K562 (cell line): ENCODE data around the gene CLEC2D. TPM values are rescaled to one million over a fixed set of nuclear protein-coding genes. Genes with fewer than 3 reads are reported as not detected.

Source experiments
- CC2D1A ChIP-seq: fragments of 450-650 bp; IDR thresholded peaks from 2 replicates; pipeline ENCODE4 v1.6.1; 2017; ENCODE audit warnings: mild to moderate bottlenecking
- CEBPG ChIP-seq, 3 experiments: fragments of 200-800 bp in 1 of 3; sonication (Bioruptor generic) in 1 of 3; sonication (generic) in 1 of 3; formaldehyde crosslinking in 1 of 3; IDR thresholded peaks in 2 of 3; conservative IDR thresholded peaks in 1 of 3; 2 replicates each; pipeline versions ENCODE4 v1.6.1 to v1.8.0; 2016 to 2022; ENCODE audit warnings: missing compliant biosample characterization in 2 of 3, missing genetic modification characterization in 2 of 3, mild to moderate bottlenecking in 1 of 3, missing genetic modification reagents in 1 of 3
- KDM2B ChIP-seq: fragments of 250-450 bp; sonication (Bioruptor Pico); IDR thresholded peaks from 2 replicates; pipeline ENCODE4 v1.8.0; 2021; ENCODE audit warnings: mild to moderate bottlenecking, moderate library complexity
- KLF10 ChIP-seq: fragments of 250-450 bp; sonication (Bioruptor Pico); IDR thresholded peaks from 2 replicates; pipeline ENCODE4 v1.6.1; 2021; ENCODE audit warnings: matching md5 sums
- PHB2 ChIP-seq: fragments of 450-650 bp; IDR thresholded peaks from 2 replicates; pipeline ENCODE4 v1.6.1; 2017; ENCODE audit warnings: low read depth
- SAP30 ChIP-seq: fragments of 200-600 bp; sonication (generic); IDR thresholded peaks from 2 replicates; pipeline ENCODE4 v1.6.1; 2012; ENCODE audit warnings: borderline replicate concordance, low read depth, mild to moderate bottlenecking, moderate library complexity, low read length, control low read depth, inconsistent platforms; ENCODE audit not compliant: insufficient read depth, poor library complexity, severe bottlenecking
- SIRT6 ChIP-seq: IDR thresholded peaks from one replicate; pipeline ENCODE4 v1.6.1; 2012; ENCODE audit warnings: low read depth, mild to moderate bottlenecking, control low read depth, inconsistent platforms, low read length, moderate library complexity
- SOX6 ChIP-seq: fragments of 450-650 bp; IDR thresholded peaks from 2 replicates; pipeline ENCODE4 v1.6.1; 2014; ENCODE audit warnings: mild to moderate bottlenecking
- TCF3 ChIP-seq: sonication (generic); formaldehyde crosslinking; IDR thresholded peaks from 2 replicates; pipeline ENCODE4 v1.4.0; 2020; ENCODE audit warnings: mild to moderate bottlenecking, missing genetic modification reagents
- ZNF184 ChIP-seq: sonication (generic); formaldehyde crosslinking; IDR thresholded peaks from 2 replicates; pipeline ENCODE4 v1.5.0; 2020; ENCODE audit warnings: missing genetic modification reagents
- ZNF24 ChIP-seq: fragments of 450-650 bp; IDR thresholded peaks from 2 replicates; pipeline ENCODE4 v1.6.1; 2016
- ZNF717 ChIP-seq: fragments of 250-450 bp; sonication (Bioruptor Pico); IDR thresholded peaks from 2 replicates; pipeline ENCODE4 v1.5.0; 2021
- polyA plus RNA-seq, 8 experiments: library from polyadenylated mRNA; depleted of rRNA in 4 of 8; stranded (reverse) in 5 of 8; unstranded in 3 of 8; fragments of >200 nt; fragmentation: Nextera tagmentation in 2 of 8; fragmentation: Illumina TruSeq in 1 of 8; extraction: Ambion mirVana in 2 of 8; extraction: Trizol in 1 of 8; gene quantifications; 2 replicates each; pipeline versions ENCODE4 v1.2.1 to v1.2.3, GENCODE V29; 2011 to 2014; ENCODE audit warnings: inconsistent platforms in 1 of 8, missing spikeins in 1 of 8
- total RNA-seq, 7 experiments: library from RNA; depleted of rRNA in 6 of 7; stranded (reverse); fragments of >200 nt in 6 of 7; fragmentation: Illumina TruSeq in 2 of 7; extraction: Trizol in 2 of 7; gene quantifications; 2 replicates each; pipeline versions ENCODE4 v1.2.1 to v1.2.3, GENCODE V29; 2011 to 2021; ENCODE audit warnings: low replicate concordance in 1 of 7
- TF ChIP-seq, protein P1 (sequence below): fragments of 200-800 bp; sonication (Bioruptor generic); IDR thresholded peaks from 2 replicates; pipeline ENCODE4 v1.6.1; 2016; ENCODE audit warnings: missing genetic modification characterization, missing compliant biosample characterization
- TF ChIP-seq, protein P2 (sequence below), 2 experiments: fragments of 450-650 bp in 1 of 2; IDR thresholded peaks; 2 replicates each; pipeline ENCODE4 v1.6.1; 2011 to 2017; ENCODE audit warnings: low read depth in 2 of 2, antibody characterized with exemption in 1 of 2, borderline replicate concordance in 1 of 2, low read length in 1 of 2, mild to moderate bottlenecking in 1 of 2, mixed read lengths in 1 of 2; ENCODE audit not compliant: control insufficient read depth in 1 of 2
- TF ChIP-seq, protein P3 (sequence below): fragments of 250-450 bp; sonication (Bioruptor Pico); IDR thresholded peaks from 2 replicates; pipeline ENCODE4 v1.5.0; 2021; ENCODE audit warnings: mild to moderate bottlenecking, borderline replicate concordance

CLEC2D gene
- total and polyA plus RNA-seq, 9 of the 15 experiments (the other 6 are each of a cell fraction or from before 2014, with no cell fraction given) = 1.4 to 5.0 (median 2.2) TPM

DNA sequence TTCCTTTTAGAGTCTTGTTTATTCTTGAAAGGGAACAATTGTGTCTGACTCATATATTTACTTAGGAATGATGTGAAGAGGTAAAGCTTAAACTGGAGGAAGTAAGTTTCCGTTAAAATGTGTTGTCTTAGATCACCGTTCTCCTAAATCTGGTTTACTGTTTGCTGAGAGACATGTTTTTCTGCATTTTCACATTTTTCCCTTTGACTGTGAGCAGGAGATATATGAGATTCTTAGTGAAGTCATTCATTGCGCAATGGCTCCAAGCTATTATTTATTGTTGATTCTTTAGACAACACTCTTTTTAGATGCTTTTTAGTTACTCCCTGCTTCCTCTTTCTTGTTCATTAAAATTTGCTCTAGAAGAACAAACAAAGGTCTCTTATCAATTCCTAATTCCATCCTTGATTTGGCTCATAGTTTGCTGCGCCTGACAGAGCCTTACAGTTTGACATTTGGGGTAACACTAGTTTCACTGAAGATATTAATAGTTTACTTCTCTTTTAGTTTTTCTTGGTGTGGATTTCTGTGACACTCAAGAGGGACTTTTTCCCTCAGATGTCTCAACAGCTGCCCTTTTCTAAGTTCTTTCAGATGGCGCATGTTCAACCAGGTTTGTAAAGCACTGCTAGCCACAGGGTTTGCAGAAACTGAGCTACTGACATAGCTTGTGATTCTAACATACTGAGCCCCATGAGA lies 52.0 kb downstream of the CLEC2D start (continued):
- TF ChIP-seq ZNF24 = no peak
- TF ChIP-seq CC2D1A = no peak
- TF ChIP-seq SAP30 = no peak
- TF ChIP-seq ZNF184 (CRISPR knock-in tag) = no peak
- TF ChIP-seq, protein P1, sequence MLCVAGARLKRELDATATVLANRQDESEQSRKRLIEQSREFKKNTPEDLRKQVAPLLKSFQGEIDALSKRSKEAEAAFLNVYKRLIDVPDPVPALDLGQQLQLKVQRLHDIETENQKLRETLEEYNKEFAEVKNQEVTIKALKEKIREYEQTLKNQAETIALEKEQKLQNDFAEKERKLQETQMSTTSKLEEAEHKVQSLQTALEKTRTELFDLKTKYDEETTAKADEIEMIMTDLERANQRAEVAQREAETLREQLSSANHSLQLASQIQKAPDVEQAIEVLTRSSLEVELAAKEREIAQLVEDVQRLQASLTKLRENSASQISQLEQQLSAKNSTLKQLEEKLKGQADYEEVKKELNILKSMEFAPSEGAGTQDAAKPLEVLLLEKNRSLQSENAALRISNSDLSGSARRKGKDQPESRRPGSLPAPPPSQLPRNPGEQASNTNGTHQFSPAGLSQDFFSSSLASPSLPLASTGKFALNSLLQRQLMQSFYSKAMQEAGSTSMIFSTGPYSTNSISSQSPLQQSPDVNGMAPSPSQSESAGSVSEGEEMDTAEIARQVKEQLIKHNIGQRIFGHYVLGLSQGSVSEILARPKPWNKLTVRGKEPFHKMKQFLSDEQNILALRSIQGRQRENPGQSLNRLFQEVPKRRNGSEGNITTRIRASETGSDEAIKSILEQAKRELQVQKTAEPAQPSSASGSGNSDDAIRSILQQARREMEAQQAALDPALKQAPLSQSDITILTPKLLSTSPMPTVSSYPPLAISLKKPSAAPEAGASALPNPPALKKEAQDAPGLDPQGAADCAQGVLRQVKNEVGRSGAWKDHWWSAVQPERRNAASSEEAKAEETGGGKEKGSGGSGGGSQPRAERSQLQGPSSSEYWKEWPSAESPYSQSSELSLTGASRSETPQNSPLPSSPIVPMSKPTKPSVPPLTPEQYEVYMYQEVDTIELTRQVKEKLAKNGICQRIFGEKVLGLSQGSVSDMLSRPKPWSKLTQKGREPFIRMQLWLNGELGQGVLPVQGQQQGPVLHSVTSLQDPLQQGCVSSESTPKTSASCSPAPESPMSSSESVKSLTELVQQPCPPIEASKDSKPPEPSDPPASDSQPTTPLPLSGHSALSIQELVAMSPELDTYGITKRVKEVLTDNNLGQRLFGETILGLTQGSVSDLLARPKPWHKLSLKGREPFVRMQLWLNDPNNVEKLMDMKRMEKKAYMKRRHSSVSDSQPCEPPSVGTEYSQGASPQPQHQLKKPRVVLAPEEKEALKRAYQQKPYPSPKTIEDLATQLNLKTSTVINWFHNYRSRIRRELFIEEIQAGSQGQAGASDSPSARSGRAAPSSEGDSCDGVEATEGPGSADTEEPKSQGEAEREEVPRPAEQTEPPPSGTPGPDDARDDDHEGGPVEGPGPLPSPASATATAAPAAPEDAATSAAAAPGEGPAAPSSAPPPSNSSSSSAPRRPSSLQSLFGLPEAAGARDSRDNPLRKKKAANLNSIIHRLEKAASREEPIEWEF (CRISPR knock-in tag) = no peak
- TF ChIP-seq PHB2 = no peak
- peak; percentile 58; the same call in 1 of the 2 replicates for TF ChIP-seq SOX6
- TF ChIP-seq, protein P2, sequence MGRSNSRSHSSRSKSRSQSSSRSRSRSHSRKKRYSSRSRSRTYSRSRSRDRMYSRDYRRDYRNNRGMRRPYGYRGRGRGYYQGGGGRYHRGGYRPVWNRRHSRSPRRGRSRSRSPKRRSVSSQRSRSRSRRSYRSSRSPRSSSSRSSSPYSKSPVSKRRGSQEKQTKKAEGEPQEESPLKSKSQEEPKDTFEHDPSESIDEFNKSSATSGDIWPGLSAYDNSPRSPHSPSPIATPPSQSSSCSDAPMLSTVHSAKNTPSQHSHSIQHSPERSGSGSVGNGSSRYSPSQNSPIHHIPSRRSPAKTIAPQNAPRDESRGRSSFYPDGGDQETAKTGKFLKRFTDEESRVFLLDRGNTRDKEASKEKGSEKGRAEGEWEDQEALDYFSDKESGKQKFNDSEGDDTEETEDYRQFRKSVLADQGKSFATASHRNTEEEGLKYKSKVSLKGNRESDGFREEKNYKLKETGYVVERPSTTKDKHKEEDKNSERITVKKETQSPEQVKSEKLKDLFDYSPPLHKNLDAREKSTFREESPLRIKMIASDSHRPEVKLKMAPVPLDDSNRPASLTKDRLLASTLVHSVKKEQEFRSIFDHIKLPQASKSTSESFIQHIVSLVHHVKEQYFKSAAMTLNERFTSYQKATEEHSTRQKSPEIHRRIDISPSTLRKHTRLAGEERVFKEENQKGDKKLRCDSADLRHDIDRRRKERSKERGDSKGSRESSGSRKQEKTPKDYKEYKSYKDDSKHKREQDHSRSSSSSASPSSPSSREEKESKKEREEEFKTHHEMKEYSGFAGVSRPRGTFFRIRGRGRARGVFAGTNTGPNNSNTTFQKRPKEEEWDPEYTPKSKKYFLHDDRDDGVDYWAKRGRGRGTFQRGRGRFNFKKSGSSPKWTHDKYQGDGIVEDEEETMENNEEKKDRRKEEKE (IDR thresholded peaks at IDR 0.05; ENCODE audit: borderline replicate concordance in 1 of 2, control insufficient read depth in 1 of 2, low read depth in 2 of 2, low read length in 1 of 2) = no peak
- peak; percentile 67 for TF ChIP-seq CEBPG (CRISPR knock-in tag; IDR thresholded peaks at IDR 0.05)
- TF ChIP-seq CEBPG (tag; conservative IDR thresholded peaks at IDR 0.05 in 1 of 2, IDR thresholded peaks at IDR 0.05 in 1 of 2) = peak; percentile 91 to 96
- no peak for TF ChIP-seq KDM2B (CRISPR knock-in tag)
- TF ChIP-seq SIRT6 = no peak
- no peak for TF ChIP-seq KLF10 (CRISPR knock-in tag)
- no peak for TF ChIP-seq ZNF717
- peak; percentile 34; the same call in 1 of the 2 replicates for TF ChIP-seq TCF3 (CRISPR knock-in tag)
- TF ChIP-seq, protein P3, sequence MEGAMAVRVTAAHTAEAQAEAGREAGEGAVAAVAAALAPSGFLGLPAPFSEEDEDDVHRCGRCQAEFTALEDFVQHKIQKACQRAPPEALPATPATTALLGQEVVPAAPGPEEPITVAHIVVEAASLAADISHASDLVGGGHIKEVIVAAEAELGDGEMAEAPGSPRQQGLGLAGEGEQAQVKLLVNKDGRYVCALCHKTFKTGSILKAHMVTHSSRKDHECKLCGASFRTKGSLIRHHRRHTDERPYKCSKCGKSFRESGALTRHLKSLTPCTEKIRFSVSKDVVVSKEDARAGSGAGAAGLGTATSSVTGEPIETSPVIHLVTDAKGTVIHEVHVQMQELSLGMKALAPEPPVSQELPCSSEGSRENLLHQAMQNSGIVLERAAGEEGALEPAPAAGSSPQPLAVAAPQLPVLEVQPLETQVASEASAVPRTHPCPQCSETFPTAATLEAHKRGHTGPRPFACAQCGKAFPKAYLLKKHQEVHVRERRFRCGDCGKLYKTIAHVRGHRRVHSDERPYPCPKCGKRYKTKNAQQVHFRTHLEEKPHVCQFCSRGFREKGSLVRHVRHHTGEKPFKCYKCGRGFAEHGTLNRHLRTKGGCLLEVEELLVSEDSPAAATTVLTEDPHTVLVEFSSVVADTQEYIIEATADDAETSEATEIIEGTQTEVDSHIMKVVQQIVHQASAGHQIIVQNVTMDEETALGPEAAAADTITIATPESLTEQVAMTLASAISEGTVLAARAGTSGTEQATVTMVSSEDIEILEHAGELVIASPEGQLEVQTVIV (CRISPR knock-in tag) = no peak
